H1 (cell line): ENCODE data around the gene TRIP13. TPM values are rescaled to one million over a fixed set of nuclear protein-coding genes. Genes with fewer than 3 reads are reported as not detected.

Experiments used
- SP1 ChIP-seq: IDR thresholded peaks from 2 replicates; pipeline ENCODE4 v1.6.1; 2011; ENCODE audit warnings: low read depth, low read length
- polyA plus RNA-seq, 7 experiments: library from polyadenylated mRNA; depleted of rRNA in 3 of 7; stranded (reverse) in 5 of 7; unstranded in 2 of 7; fragments of >200 nt in 5 of 7; fragments of 200-250 nt in 2 of 7; gene quantifications; 1 replicate in 5 of 7; 2 replicates in 1 of 7; 4 replicates in 1 of 7; pipeline versions ENCODE4 v1.2.1 to v1.2.3, GENCODE V29; 2011 to 2013; ENCODE audit warnings: missing spikeins in 2 of 7, mixed read lengths in 2 of 7
- total RNA-seq: library from RNA; stranded (reverse); fragmentation: NEBNext Ultra II Directional; extraction: Animal tissue kit (Norgen Biotek cat#: 25700); gene quantifications from 2 replicates; pipeline ENCODE4 v1.2.1, GENCODE V29; 2021

Gene TRIP13
- total and polyA plus RNA-seq, 2 of the 8 experiments (the other 6 are each of a cell fraction or from before 2014, with no cell fraction given): 20.0 to 39.2 TPM

DNA sequence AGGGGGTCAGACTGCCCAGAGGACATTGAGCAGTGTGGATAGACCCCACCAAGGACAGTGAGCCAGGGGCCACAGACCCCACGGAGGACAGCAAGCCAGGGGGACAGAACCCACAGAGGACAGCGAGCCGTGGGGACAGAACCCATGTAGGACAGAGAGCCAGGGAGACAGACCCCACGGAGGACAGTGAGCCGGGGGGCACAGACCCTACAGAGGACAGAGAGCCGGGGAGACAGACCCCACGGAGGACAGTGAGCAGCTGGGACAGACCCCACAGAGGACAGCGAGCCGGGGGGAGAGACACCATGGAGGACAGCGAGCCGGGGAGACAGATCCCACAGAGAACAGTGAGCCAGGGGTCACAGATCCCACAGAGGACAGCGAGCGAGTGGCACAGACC lies 38.5 kb upstream of the TRIP13 start (continued):
- TF ChIP-seq SP1: no peak
